Activated T-cell treated with anti-CD3 and anti-CD28 coated beads, Interleukin-2, amount 50 U/mL, for 24 hours (primary cell): Measurements from ENCODE around the gene CDC16.

ENCODE experiments used
- DNase-seq: peaks from one replicate; pipeline ENCODE4 v3.0.0-alpha.2; 2020
- H3K27ac Mint-ChIP-seq: 2 replicates; pipeline ENCODE4 v1.8.0; 2020; ENCODE audit warnings: mild to moderate bottlenecking, mixed read lengths
- H3K27me3 Mint-ChIP-seq: 2 replicates; pipeline ENCODE4 v1.8.0; 2020; ENCODE audit warnings: mixed read lengths
- H3K36me3 Mint-ChIP-seq: 2 replicates; pipeline ENCODE4 v1.8.0; 2020; ENCODE audit warnings: low read depth, mixed read lengths
- H3K4me1 Mint-ChIP-seq: 2 replicates; pipeline ENCODE4 v1.8.0; 2020; ENCODE audit warnings: low read depth, mixed read lengths
- H3K4me3 Mint-ChIP-seq: 2 replicates; pipeline ENCODE4 v1.8.0; 2020; ENCODE audit warnings: mild to moderate bottlenecking, moderate library complexity, mixed read lengths
- H3K9me3 Mint-ChIP-seq: 2 replicates; pipeline ENCODE4 v1.8.0; 2020; ENCODE audit warnings: mixed read lengths

The CDC16 gene

GRCh38 chr13:114284680-114285079, 50.0 kb downstream of the CDC16 start:
- no peak overlapping the region for H3K4me3 Mint-ChIP-seq
- H3K9me3 Mint-ChIP-seq = no peaks in the 10 kb centered on the region
- H3K27ac Mint-ChIP-seq = peak overlapping the region; percentile 63
- peaks cover 50% of the 10 kb centered on the region for H3K4me1 Mint-ChIP-seq
- peaks cover 87% of the 10 kb centered on the region for H3K36me3 Mint-ChIP-seq
- no peak for DNase-seq
- H3K27me3 Mint-ChIP-seq = no peaks in the 10 kb centered on the region

- H3K27ac Mint-ChIP-seq = peak overlapping the region; percentile 63
- no peak for DNase-seq
- peaks cover 88% of the 10 kb centered on the region for H3K36me3 Mint-ChIP-seq
- H3K4me3 Mint-ChIP-seq = no peak overlapping the region
- no peaks in the 10 kb centered on the region for H3K27me3 Mint-ChIP-seq
- H3K9me3 Mint-ChIP-seq = no peaks in the 10 kb centered on the region
- peaks cover 45% of the 10 kb centered on the region for H3K4me1 Mint-ChIP-seq
Observed at GRCh38 chr13:114285166-114285808, 50.6 kb downstream of the CDC16 start.

GRCh38 chr13:114286808-114287207, 52.1 kb downstream of the CDC16 start:
- no peak for DNase-seq
- H3K27ac Mint-ChIP-seq = peak overlapping the region; percentile 0
- H3K4me3 Mint-ChIP-seq = no peak overlapping the region
- no peaks in the 10 kb centered on the region for H3K27me3 Mint-ChIP-seq
- peaks cover 93% of the 10 kb centered on the region for H3K36me3 Mint-ChIP-seq
- peaks cover 39% of the 10 kb centered on the region for H3K4me1 Mint-ChIP-seq
- H3K9me3 Mint-ChIP-seq = no peaks in the 10 kb centered on the region

GRCh38 chr13:114288157-114288591, 53.5 kb downstream of the CDC16 start:
- H3K4me3 Mint-ChIP-seq = no peak overlapping the region
- no peak for DNase-seq
- no peaks in the 10 kb centered on the region for H3K9me3 Mint-ChIP-seq
- H3K36me3 Mint-ChIP-seq = peaks cover 97% of the 10 kb centered on the region
- H3K27me3 Mint-ChIP-seq = no peaks in the 10 kb centered on the region
- peaks cover 37% of the 10 kb centered on the region for H3K4me1 Mint-ChIP-seq
- H3K27ac Mint-ChIP-seq = peak overlapping the region; percentile 48

GRCh38 chr13:114296448-114296847, 61.8 kb downstream of the CDC16 start:
- Mint-ChIP-seq H3K4me1 (peaks cover 11% of the 10 kb centered on the region), H3K36me3 (peaks cover 83% of the 10 kb centered on the region), H3K27me3 (no peaks in the 10 kb centered on the region), H3K27ac (no peak overlapping the region), H3K4me3 (no peak overlapping the region), H3K9me3 (no peaks in the 10 kb centered on the region)
- DNase-seq = no peak

- peaks cover 83% of the 10 kb centered on the region for H3K36me3 Mint-ChIP-seq
- no peaks in the 10 kb centered on the region for H3K27me3 Mint-ChIP-seq
- H3K4me1 Mint-ChIP-seq = peaks cover 11% of the 10 kb centered on the region
- no peak for DNase-seq
- no peak overlapping the region for H3K27ac Mint-ChIP-seq
- no peaks in the 10 kb centered on the region for H3K9me3 Mint-ChIP-seq
- no peak overlapping the region for H3K4me3 Mint-ChIP-seq
Observed at GRCh38 chr13:114296902-114297301, 62.2 kb downstream of the CDC16 start.

- Mint-ChIP-seq H3K27ac (no peak overlapping the region), H3K4me3 (no peak overlapping the region), H3K27me3 (no peaks in the 10 kb centered on the region), H3K36me3 (peaks cover 83% of the 10 kb centered on the region), H3K4me1 (peaks cover 2% of the 10 kb centered on the region), H3K9me3 (no peaks in the 10 kb centered on the region)
- DNase-seq = no peak
Observed at GRCh38 chr13:114298866-114299265, 64.2 kb downstream of the CDC16 start.

- Mint-ChIP-seq H3K4me1 (no peaks in the 10 kb centered on the region), H3K27me3 (no peaks in the 10 kb centered on the region), H3K9me3 (no peaks in the 10 kb centered on the region), H3K27ac (no peak overlapping the region), H3K4me3 (no peak overlapping the region), H3K36me3 (peaks cover 83% of the 10 kb centered on the region)
- no peak for DNase-seq
Observed at GRCh38 chr13:114299604-114300305, 65.1 kb downstream of the CDC16 start.

- Mint-ChIP-seq H3K36me3 (peaks cover 77% of the 10 kb centered on the region), H3K27me3 (no peaks in the 10 kb centered on the region), H3K27ac (no peak overlapping the region), H3K9me3 (no peaks in the 10 kb centered on the region), H3K4me1 (no peaks in the 10 kb centered on the region), H3K4me3 (no peak overlapping the region)
- DNase-seq = no peak
Observed at GRCh38 chr13:114303700-114304327, 69.1 kb downstream of the CDC16 start.

- DNase-seq = no peak
- Mint-ChIP-seq H3K9me3 (no peaks in the 10 kb centered on the region), H3K4me1 (no peaks in the 10 kb centered on the region), H3K4me3 (no peak overlapping the region), H3K27me3 (no peaks in the 10 kb centered on the region), H3K36me3 (peaks cover 71% of the 10 kb centered on the region), H3K27ac (peak overlapping the region; percentile 11)
Observed at GRCh38 chr13:114304346-114305034, 69.8 kb downstream of the CDC16 start.

GRCh38 chr13:114309086-114309485, 74.4 kb downstream of the CDC16 start:
- no peak overlapping the region for H3K4me3 Mint-ChIP-seq
- H3K4me1 Mint-ChIP-seq = peaks cover 14% of the 10 kb centered on the region
- H3K36me3 Mint-ChIP-seq = peaks cover 32% of the 10 kb centered on the region
- no peaks in the 10 kb centered on the region for H3K9me3 Mint-ChIP-seq
- H3K27ac Mint-ChIP-seq = no peak overlapping the region
- no peak for DNase-seq
- no peaks in the 10 kb centered on the region for H3K27me3 Mint-ChIP-seq

GRCh38 chr13:114309806-114310410, 75.2 kb downstream of the CDC16 start:
- Mint-ChIP-seq H3K36me3 (peaks cover 27% of the 10 kb centered on the region), H3K4me1 (peaks cover 15% of the 10 kb centered on the region), H3K27me3 (no peaks in the 10 kb centered on the region), H3K27ac (no peak overlapping the region), H3K9me3 (no peaks in the 10 kb centered on the region), H3K4me3 (no peak overlapping the region)
- no peak for DNase-seq

GRCh38 chr13:114310956-114311355, 76.3 kb downstream of the CDC16 start:
- H3K27ac Mint-ChIP-seq = no peak overlapping the region
- no peaks in the 10 kb centered on the region for H3K9me3 Mint-ChIP-seq
- peaks cover 29% of the 10 kb centered on the region for H3K36me3 Mint-ChIP-seq
- no peak for DNase-seq
- no peaks in the 10 kb centered on the region for H3K27me3 Mint-ChIP-seq
- H3K4me1 Mint-ChIP-seq = peaks cover 23% of the 10 kb centered on the region
- no peak overlapping the region for H3K4me3 Mint-ChIP-seq

- Mint-ChIP-seq H3K27me3 (no peaks in the 10 kb centered on the region), H3K4me1 (peaks cover 25% of the 10 kb centered on the region), H3K9me3 (no peaks in the 10 kb centered on the region), H3K36me3 (peaks cover 28% of the 10 kb centered on the region), H3K4me3 (no peak overlapping the region), H3K27ac (no peak overlapping the region)
- no peak for DNase-seq
Observed at GRCh38 chr13:114311387-114311786, 76.7 kb downstream of the CDC16 start.
